Activated naive CD8-positive, alpha-beta T cell treated with anti-CD3 and anti-CD28 coated beads for 36 hours (primary cell): ENCODE results near the gene TMEM106B. TPM values are rescaled to one million over a fixed set of nuclear protein-coding genes. Genes with fewer than 3 reads are reported as not detected.
A peak's percentile ranks its signal among the peaks of the same experiment; 100 is the strongest.
"Not testable (repeated sequence)": the region's sequence is repeated elsewhere in the genome, so short reads cannot be mapped to it uniquely, and the experiment has no call there.

Experiments
- DNase-seq: peaks from one replicate; pipeline ENCODE4 v3.0.0; 2021
- H3K27ac Mint-ChIP-seq: one replicate; pipeline ENCODE4 v1.8.0; 2022; ENCODE audit warnings: mild to moderate bottlenecking, moderate library complexity, mixed read lengths
- H3K27me3 Mint-ChIP-seq: one replicate; pipeline ENCODE4 v1.8.0; 2022; ENCODE audit warnings: mild to moderate bottlenecking, mixed read lengths
- H3K36me3 Mint-ChIP-seq: one replicate; pipeline ENCODE4 v1.8.0; 2021; ENCODE audit warnings: mild to moderate bottlenecking, mixed read lengths
- H3K4me1 Mint-ChIP-seq: one replicate; pipeline ENCODE4 v1.8.0; 2021; ENCODE audit warnings: mixed read lengths
- H3K4me3 Mint-ChIP-seq: one replicate; pipeline ENCODE4 v1.8.0; 2022; ENCODE audit warnings: mild to moderate bottlenecking, moderate library complexity, mixed read lengths
- H3K9me3 Mint-ChIP-seq: one replicate; pipeline ENCODE4 v1.8.0; 2022; ENCODE audit warnings: mixed read lengths
- total RNA-seq, 2 experiments: library from RNA; stranded (reverse); gene quantifications; one replicate each; pipeline ENCODE4 v1.2.3, GENCODE V29; 2021

The TMEM106B gene
- total RNA-seq, 2 experiments from 2014 or later = 27.7 to 28.8 TPM

GRCh38 chr7:12217311-12217710, 6.2 kb downstream of the TMEM106B start:
- no peaks in the 10 kb centered on the region for H3K9me3 Mint-ChIP-seq
- peaks cover 66% of the 10 kb centered on the region for H3K36me3 Mint-ChIP-seq
- no peak overlapping the region for H3K27ac Mint-ChIP-seq
- H3K4me3 Mint-ChIP-seq = no peak overlapping the region
- no peak for DNase-seq
- H3K27me3 Mint-ChIP-seq = no peaks in the 10 kb centered on the region
- peaks cover 49% of the 10 kb centered on the region for H3K4me1 Mint-ChIP-seq

DNA sequence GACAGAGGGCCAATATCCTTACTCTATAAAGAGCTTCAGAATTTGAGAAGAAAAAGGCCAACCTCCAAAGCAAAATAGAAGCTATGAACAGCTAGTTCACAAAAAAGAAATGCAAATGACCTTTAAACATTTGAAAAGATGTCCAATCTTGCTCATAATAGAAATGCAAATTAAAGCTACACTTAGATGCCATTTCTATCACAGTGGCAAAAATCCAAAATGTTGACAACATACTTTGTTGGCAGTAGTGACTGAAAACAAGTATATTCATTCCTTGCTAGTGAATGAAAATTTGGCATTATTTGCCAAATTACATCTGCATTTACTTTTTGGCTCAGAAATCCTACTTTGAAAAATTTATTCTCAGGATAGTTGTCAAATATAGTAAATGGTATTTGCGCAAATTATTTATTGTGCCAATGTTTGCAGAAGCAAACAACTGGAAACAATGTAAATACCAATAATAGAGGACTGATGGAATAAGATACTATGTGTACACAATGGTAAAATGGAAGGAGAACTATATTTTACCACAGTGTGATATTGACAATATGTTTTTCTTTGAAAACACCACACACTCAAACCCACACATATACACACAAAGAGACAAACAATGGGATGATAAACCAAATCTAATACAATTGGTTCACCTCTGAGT, 9.4 kb downstream of the TMEM106B start:
- Mint-ChIP-seq H3K27ac (no peak overlapping the region), H3K9me3 (peaks cover 2% of the 10 kb centered on the region), H3K36me3 (peaks cover 81% of the 10 kb centered on the region), H3K27me3 (no peaks in the 10 kb centered on the region), H3K4me1 (peaks cover 46% of the 10 kb centered on the region), H3K4me3 (no peak overlapping the region)
- DNase-seq = no peak

- no peak overlapping the region for H3K4me3 Mint-ChIP-seq
- H3K27me3 Mint-ChIP-seq = no peaks in the 10 kb centered on the region
- H3K4me1 Mint-ChIP-seq = peaks cover 45% of the 10 kb centered on the region
- H3K36me3 Mint-ChIP-seq = peaks cover 83% of the 10 kb centered on the region
- peaks cover 8% of the 10 kb centered on the region for H3K9me3 Mint-ChIP-seq
- peak overlapping the region; percentile 38 for H3K27ac Mint-ChIP-seq
- DNase-seq = no peak
These were observed 10.3 kb downstream of the TMEM106B start for GRCh38 chr7:12221414-12221813.

GRCh38 chr7:12222889-12223579, 11.9 kb downstream of the TMEM106B start:
- peaks cover 38% of the 10 kb centered on the region for H3K4me1 Mint-ChIP-seq
- peaks cover 9% of the 10 kb centered on the region for H3K9me3 Mint-ChIP-seq
- peaks cover 73% of the 10 kb centered on the region for H3K36me3 Mint-ChIP-seq
- H3K4me3 Mint-ChIP-seq = peak overlapping the region; percentile 18
- H3K27ac Mint-ChIP-seq = peak overlapping the region; percentile 88
- no peak for DNase-seq
- H3K27me3 Mint-ChIP-seq = no peaks in the 10 kb centered on the region

GRCh38 chr7:12225017-12225416, 13.9 kb downstream of the TMEM106B start:
- H3K27ac Mint-ChIP-seq, H3K4me3 Mint-ChIP-seq, DNase-seq, H3K9me3 Mint-ChIP-seq, H3K27me3 Mint-ChIP-seq: not testable (repeated sequence)
- H3K36me3 Mint-ChIP-seq = peaks cover 67% of the 10 kb centered on the region
- H3K4me1 Mint-ChIP-seq = peaks cover 33% of the 10 kb centered on the region

- Mint-ChIP-seq H3K27ac (no peak overlapping the region), H3K9me3 (peaks cover 9% of the 10 kb centered on the region), H3K36me3 (peaks cover 58% of the 10 kb centered on the region), H3K27me3 (no peaks in the 10 kb centered on the region), H3K4me3 (no peak overlapping the region), H3K4me1 (peaks cover 25% of the 10 kb centered on the region)
- DNase-seq = no peak
These were observed 15.7 kb downstream of the TMEM106B start for GRCh38 chr7:12226756-12227155.

- H3K4me3 Mint-ChIP-seq = no peak overlapping the region
- H3K27me3 Mint-ChIP-seq = no peaks in the 10 kb centered on the region
- DNase-seq = no peak
- H3K27ac Mint-ChIP-seq = no peak overlapping the region
- H3K36me3 Mint-ChIP-seq = peaks cover 50% of the 10 kb centered on the region
- peaks cover 13% of the 10 kb centered on the region for H3K4me1 Mint-ChIP-seq
- peaks cover 9% of the 10 kb centered on the region for H3K9me3 Mint-ChIP-seq
These were observed 16.9 kb downstream of the TMEM106B start for GRCh38 chr7:12228024-12228423.

DNA sequence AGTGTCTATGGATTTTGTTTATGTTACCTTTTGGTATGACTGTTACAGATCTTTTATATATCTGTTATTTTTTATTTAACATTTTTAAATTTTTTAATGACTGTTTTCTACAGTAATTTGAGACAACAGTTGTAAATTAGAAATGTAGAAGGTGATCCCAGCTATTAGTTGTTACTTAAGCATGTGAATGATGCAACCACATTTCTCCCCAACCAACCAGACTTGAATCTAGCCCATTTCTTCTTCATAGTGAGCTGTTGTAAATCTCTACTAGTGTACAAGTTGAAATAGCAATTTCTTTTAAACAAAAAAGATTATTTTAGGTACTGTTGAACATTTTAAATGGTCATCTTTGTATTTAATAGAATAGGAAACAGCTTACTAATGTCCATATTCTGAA, 18.0 kb downstream of the TMEM106B start:
- Mint-ChIP-seq H3K27me3 (no peaks in the 10 kb centered on the region), H3K27ac (no peak overlapping the region), H3K4me1 (peaks cover 10% of the 10 kb centered on the region), H3K36me3 (peaks cover 45% of the 10 kb centered on the region), H3K4me3 (no peak overlapping the region), H3K9me3 (peaks cover 9% of the 10 kb centered on the region)
- no peak for DNase-seq

DNA sequence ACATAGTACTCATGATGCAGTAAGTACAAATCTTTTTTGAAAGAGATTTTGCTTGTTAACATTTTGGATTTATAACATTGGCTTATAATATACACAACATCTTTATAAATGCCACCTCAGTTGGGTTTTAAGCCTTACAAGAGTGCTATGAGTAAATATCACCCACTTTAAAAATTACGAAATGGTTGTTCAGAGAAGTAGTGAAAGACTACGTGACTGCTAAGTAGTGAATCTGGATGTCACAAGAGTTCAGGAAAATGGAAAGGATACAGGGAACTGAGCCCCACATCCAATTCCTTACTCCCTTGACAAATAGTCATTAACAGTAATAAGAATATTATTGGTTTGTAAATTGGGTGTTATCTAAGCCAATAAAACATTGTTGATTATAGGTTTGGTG, 20.0 kb downstream of the TMEM106B start:
- Mint-ChIP-seq H3K27me3 (no peaks in the 10 kb centered on the region), H3K4me1 (peaks cover 14% of the 10 kb centered on the region), H3K27ac (no peak overlapping the region), H3K4me3 (no peak overlapping the region), H3K9me3 (peaks cover 4% of the 10 kb centered on the region), H3K36me3 (peaks cover 29% of the 10 kb centered on the region)
- DNase-seq = no peak

DNA sequence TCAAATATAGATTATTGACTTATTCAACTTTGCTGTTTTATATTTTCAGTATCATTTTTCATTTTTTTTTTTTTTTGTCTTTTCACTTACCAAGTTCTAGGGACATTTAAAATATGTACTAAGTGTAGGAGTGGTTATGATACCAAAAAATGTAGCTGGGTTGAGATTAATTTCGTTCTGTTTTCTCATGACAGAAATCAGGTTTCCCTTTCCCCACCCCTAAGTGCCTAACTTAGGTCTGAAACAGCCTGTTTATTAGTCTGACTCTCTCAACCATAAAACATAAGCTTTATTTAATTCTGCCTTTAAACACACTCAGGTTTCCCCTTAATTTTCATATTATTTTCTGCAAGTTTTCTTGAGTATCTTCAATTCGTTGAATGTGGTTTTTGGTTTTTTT, 22.1 kb downstream of the TMEM106B start:
- Mint-ChIP-seq H3K4me1 (peaks cover 10% of the 10 kb centered on the region), H3K36me3 (peaks cover 31% of the 10 kb centered on the region), H3K4me3 (no peak overlapping the region), H3K27me3 (no peaks in the 10 kb centered on the region), H3K27ac (no peak overlapping the region), H3K9me3 (no peaks in the 10 kb centered on the region)
- no peak for DNase-seq

DNA sequence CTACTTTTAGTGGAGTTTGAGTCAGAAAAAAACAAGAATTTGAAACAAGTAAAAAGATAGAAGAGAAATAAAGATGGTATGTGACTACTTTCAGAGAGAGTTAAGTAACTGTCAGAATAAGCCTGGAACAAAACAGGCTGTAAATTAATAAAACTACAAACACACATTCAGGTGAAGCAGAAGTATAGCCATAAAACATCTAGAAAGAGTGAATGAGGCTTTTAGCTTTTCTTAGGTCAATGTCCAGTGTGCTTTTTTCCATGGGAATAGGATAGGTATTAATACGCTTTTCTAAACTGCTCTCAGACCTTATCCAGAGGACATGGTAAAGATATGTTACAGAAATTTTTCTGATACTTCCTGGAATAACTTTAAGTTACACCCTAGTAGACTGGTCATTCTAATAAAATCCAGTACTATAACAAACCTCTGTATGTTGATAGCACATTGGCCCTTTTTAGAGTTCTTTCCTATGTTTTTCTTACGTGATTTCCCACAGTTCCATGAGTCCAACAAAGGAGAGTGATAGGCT, 23.3 kb downstream of the TMEM106B start:
- Mint-ChIP-seq H3K9me3 (peaks cover 7% of the 10 kb centered on the region), H3K4me3 (no peak overlapping the region), H3K4me1 (peaks cover 13% of the 10 kb centered on the region), H3K27me3 (no peaks in the 10 kb centered on the region), H3K27ac (no peak overlapping the region), H3K36me3 (peaks cover 38% of the 10 kb centered on the region)
- no peak for DNase-seq

GRCh38 chr7:12235970-12236369, 24.9 kb downstream of the TMEM106B start:
- DNase-seq = no peak
- Mint-ChIP-seq H3K27ac (no peak overlapping the region), H3K9me3 (peaks cover 10% of the 10 kb centered on the region), H3K4me1 (peaks cover 24% of the 10 kb centered on the region), H3K27me3 (no peaks in the 10 kb centered on the region), H3K36me3 (peaks cover 38% of the 10 kb centered on the region), H3K4me3 (no peak overlapping the region)

- H3K27me3 Mint-ChIP-seq = no peaks in the 10 kb centered on the region
- peaks cover 24% of the 10 kb centered on the region for H3K4me1 Mint-ChIP-seq
- peaks cover 14% of the 10 kb centered on the region for H3K9me3 Mint-ChIP-seq
- peaks cover 42% of the 10 kb centered on the region for H3K36me3 Mint-ChIP-seq
- H3K4me3 Mint-ChIP-seq = no peak overlapping the region
- DNase-seq = no peak
- no peak overlapping the region for H3K27ac Mint-ChIP-seq
These were observed 25.9 kb downstream of the TMEM106B start for GRCh38 chr7:12237007-12237406.

GRCh38 chr7:12239806-12240205, 28.7 kb downstream of the TMEM106B start:
- H3K27ac Mint-ChIP-seq = no peak overlapping the region
- no peak overlapping the region for H3K4me3 Mint-ChIP-seq

DNA sequence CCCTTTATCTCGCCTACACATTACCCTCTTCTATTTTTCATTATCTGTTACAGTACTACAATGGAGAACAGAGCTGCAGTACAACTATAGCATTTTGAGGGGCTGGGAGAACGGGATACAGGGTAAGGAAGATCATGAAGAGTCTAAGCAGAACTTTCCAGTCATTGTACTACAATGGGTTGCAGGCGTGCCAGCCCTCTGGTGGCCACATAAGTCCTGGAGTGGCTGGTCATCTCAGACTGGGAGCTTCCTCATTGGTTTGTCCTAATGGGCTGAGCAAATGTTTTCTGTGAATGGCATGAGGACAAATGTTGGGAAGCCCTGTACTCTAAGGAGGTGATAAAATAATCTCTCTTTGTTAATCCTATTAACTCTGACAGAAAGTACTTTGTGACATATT, 33.0 kb downstream of the TMEM106B start:
- no peak overlapping the region for H3K27ac Mint-ChIP-seq
- H3K27me3 Mint-ChIP-seq = no peaks in the 10 kb centered on the region
- H3K4me1 Mint-ChIP-seq = peaks cover 12% of the 10 kb centered on the region

More at GRCh38 chr7:12239806-12240205, 28.7 kb downstream of the TMEM106B start:
- Mint-ChIP-seq H3K27me3 (no peaks in the 10 kb centered on the region), H3K36me3 (peaks cover 35% of the 10 kb centered on the region), H3K4me1 (peaks cover 15% of the 10 kb centered on the region), H3K9me3 (peaks cover 14% of the 10 kb centered on the region)
- no peak for DNase-seq

DNA sequence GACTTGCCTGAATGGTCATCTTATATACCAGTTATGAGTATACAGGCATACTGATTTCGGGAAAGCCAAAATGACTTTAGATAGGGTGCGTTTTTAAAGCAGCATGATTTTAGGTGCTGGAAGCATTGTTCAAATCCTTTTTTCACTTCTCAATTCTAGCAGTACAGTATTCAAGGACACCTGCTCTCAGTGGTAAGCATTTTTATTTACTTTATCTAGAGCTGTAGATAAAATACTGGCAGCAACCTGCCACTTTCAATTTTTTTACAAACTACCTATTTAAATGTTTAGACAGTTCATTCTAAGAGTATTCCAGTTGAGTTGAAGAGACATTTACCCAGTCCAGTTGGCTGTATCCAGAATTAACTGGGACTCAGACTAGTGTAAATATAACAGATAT, 33.6 kb downstream of the TMEM106B start:
- Mint-ChIP-seq H3K4me3 (no peak overlapping the region), H3K9me3 (peaks cover 4% of the 10 kb centered on the region), H3K36me3 (peaks cover 11% of the 10 kb centered on the region), H3K27me3 (no peaks in the 10 kb centered on the region), H3K4me1 (peaks cover 7% of the 10 kb centered on the region), H3K27ac (no peak overlapping the region)
- no peak for DNase-seq

More for the DNA sequence above, 33.0 kb downstream of the TMEM106B start:
- Mint-ChIP-seq H3K4me3 (no peak overlapping the region), H3K9me3 (peaks cover 10% of the 10 kb centered on the region), H3K36me3 (peaks cover 16% of the 10 kb centered on the region)
- no peak for DNase-seq
